Measurements from ENCODE around the gene LENG1.

LENG1 gene

DNA sequence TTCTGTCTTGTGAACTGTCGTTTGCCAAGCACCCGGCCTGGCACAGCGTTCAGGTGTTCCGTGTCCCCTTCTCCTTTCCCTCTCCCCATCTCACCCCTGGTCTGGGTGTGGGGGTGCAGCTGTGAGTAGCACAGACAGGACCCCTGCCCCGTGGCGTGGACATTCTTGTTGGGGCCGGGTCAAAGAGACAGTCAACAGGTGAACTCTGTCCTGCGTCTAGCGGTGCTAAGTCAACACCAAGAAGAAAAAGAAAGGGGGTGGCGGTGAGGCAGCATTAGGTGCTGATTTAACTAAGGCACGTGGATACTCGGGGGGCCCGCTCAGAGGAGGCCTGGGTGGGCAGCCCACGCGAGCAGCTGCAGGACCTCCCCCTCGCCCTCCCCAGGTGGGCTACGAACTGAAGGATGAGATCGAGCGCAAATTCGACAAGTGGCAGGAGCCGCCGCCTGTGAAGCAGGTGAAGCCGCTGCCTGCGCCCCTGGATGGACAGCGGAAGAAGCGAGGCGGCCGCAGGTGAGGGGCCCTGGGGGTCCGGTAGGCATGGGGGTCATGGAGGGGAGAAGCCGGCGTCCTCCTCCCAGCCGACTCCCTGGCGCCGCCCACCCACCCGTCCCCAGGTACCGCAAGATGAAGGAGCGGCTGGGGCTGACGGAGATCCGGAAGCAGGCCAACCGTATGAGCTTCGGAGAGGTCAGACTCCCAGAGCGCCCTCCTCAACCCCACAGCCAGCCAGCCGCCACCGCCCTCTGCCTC, 31.7 kb downstream of the LENG1 start:
- Histone ChIP-seq H3K27ac (no peak overlapping the region), H3K4me3 (no peak overlapping the region)

DNA sequence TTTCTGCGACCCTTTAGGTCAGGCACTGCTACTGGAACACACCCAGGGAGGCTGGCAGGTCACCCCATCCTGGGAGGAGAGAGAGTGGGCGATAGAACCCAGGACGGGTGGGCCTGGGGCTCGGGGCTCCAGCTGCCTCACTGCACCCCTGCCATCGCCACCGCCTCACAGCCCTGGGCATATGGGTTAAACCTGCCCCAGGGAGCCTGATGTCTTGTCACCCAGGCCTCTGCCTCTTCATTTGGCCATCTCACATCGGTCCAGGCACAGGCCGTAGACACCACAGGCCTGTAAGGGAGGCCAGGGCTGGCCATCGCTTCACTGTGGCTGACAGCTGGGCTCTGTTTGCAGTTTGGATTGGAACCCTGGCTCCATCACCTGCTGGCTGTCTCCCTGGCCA, 33.8 kb downstream of the LENG1 start:
- Histone ChIP-seq H3K4me3 (no peak overlapping the region), H3K27ac (no peak overlapping the region)

DNA sequence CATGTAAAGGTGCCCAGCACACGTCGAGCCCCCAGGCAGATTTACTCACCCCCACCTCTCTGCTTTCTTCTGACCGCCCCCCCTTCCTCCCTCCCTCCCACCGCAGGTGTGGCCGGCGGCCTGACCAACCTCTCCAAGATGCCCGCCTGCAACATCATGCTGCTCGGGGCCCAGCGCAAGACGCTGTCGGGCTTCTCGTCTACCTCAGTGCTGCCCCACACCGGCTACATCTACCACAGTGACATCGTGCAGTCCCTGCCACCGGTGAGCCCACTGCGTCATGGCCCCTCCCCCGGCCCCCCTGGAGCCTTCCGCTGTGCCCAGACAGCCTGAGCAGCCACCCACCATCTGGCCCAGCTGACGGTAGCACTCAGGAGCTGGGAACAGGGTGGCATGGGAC, 35.1 kb downstream of the LENG1 start:
- Histone ChIP-seq H3K27ac (no peak overlapping the region), H3K4me3 (no peak overlapping the region)

DNA sequence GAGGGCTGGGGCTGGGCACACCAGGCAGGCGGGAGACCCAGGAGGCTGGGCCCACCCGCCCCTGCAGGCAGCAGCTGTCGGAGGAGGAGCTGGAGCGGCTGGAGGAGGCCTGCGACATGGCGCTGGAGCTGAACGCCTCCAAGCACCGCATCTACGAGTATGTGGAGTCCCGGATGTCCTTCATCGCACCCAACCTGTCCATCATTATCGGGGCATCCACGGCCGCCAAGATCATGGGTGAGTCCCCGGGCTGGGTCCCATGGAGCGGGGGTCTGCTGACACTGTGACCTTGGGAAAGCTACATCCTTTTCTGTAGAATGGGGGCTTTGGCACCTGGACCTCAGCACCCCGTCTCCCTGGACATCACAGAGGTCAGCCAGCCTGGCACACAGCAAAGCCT, 35.8 kb downstream of the LENG1 start:
- H3K4me3 ChIP-seq, result no peak overlapping the region
- no peak overlapping the region for H3K27ac ChIP-seq

GRCh38 chr19:54121259-54121658, 38.3 kb downstream of the LENG1 start:
- Histone ChIP-seq H3K4me3 (no peak overlapping the region), H3K27ac (no peak overlapping the region)

GRCh38 chr19:54115109-54116063, 44.1 kb downstream of the LENG1 start, which contains the start of the genes PRPF31 and TFPT:
Gene PRPF31 (plus strand): TSS chr19:54115754. CDS start chr19:54118279, 2,525 bp downstream.
Gene TFPT (minus strand): TSS chr19:54115657. CDS start chr19:54115269, 388 bp downstream.
- Histone ChIP-seq H3K27ac (peak within 1 kb of the TSS; percentile 71 to 99 (median 90)), H3K4me3 (peak within 1 kb of the TSS; percentile 66 to 95 (median 89))

GRCh38 chr19:54114340-54115108, 45.0 kb downstream of the LENG1 start:
- Histone ChIP-seq H3K4me3 (peak overlapping the region; percentile 66 to 95 (median 89)), H3K27ac (peak overlapping the region in 19 of 21 experiments; percentile 71 to 99 (median 92))

- Histone ChIP-seq H3K4me3 (no peak overlapping the region), H3K27ac (no peak overlapping the region)
Observed at GRCh38 chr19:54109651-54110050, 49.9 kb downstream of the LENG1 start.

DNA sequence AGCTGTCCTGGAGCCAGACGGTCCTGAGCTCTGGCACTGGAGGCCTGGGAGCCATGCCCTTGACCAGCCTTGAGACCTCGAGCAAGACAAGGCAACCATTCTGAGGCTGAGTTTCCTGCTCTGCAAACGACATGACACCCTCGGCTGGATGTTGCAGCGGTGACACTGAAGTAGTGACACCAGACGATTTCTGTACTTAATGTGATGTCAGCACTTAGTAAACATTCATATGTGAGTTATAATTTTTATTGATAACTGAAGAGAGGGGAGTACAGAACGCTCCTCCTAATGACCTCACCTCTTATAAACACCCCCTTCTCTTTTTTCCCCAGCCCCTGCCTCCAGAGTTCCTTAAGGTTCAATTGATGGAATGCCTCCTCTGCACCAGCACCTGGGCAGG, 51.0 kb downstream of the LENG1 start:
- Histone ChIP-seq H3K4me3 (no peak overlapping the region), H3K27ac (no peak overlapping the region)

GRCh38 chr19:54107876-54108490, 51.5 kb downstream of the LENG1 start:
- H3K27ac ChIP-seq, result no peak overlapping the region
- no peak overlapping the region for H3K4me3 ChIP-seq

DNA sequence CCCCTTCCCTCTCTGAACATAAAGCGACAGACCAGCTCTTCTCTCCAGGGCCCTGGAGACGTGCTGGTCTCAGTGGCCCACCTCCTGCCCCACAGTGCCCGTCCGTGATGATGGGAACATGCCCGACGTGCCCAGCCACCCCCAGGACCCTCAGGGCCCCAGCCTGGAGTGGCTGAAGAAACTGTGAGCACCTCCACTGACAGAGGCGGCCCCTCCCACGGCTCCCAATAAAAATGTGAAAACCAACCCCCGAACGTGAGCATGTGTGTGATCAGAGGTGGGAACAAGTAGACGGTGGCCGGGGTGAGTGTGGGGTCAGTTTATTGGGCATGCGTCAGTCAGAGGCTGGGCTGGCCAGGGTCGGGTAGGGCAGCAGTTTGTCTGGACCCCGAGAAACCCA, 52.8 kb downstream of the LENG1 start:
- Histone ChIP-seq H3K27ac (no peak overlapping the region), H3K4me3 (no peak overlapping the region)

- no peak overlapping the region for H3K4me3 ChIP-seq
- no peak overlapping the region for H3K27ac ChIP-seq
Observed at GRCh38 chr19:54105796-54106195, 53.7 kb downstream of the LENG1 start.

Measured in skin epidermis (tissue), 12 donors.